ENCODE measurements around the gene PRTN3. TPM values are rescaled to one million over a fixed set of nuclear protein-coding genes. Genes with fewer than 3 reads are reported as not detected.

Gene PRTN3
- total RNA-seq, 1 experiment from 2014 or later = 2.7 TPM

DNA sequence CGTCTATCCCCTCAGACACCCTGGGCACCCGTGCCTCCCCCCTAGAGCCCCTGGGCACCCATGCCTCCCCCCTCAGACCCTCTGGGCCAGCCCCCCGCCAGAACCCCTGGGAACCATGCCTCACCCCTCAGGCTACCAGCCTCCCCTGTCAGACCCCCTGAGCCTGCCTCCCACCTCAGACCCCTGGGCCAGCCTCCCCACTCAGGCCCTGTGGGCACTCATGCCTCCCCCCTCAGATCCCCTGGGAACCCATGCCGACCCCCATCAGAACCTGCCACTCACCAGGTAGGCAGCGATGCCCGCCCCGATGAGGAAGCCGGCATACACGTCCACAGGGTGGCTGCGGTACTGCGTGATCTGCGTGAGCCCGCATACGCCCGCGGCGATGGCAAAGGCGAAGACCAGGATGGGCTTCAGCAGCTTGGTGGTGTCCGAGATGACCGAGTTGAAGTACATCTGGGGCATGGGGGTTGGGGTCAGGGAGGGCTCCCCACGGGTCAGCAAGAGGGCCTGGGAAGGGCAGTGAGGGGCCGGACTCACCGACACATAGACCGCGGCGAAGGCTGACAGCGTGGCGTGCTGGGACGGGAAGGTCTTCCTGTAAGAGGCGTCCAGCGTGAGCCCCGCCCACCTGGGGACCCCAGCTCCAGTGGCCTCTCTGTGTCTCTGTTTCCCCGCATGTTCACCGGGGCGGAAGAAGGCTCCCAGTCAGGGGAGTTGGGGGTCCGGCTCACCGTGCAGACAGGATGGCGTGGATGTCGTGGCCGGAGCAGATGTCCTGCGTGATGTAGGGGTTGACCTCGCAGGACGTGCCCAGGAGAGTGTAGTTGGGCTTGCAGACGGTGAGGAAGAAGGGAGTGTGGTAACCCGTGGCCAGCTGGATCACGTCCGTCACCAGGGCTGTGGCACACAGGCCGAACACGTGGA is 26.4 kb upstream of the PRTN3 start:
- Histone ChIP-seq H3K79me2 (ENCODE audit: insufficient read depth, low read length) (peaks cover 21% of the 10 kb centered on the region), H3K9ac (ENCODE audit: low read length) (no peak overlapping the region), H2AFZ (ENCODE audit: low read depth, low read length, poor library complexity, severe bottlenecking) (no peak overlapping the region), H3K4me2 (ENCODE audit: low read length) (no peak overlapping the region), H3K36me3 (ENCODE audit: control insufficient read depth in 1 of 2, insufficient read depth in 2 of 2, low read length in 2 of 2) (peaks cover 15 to 21% of the 10 kb centered on the region in 2 experiments; a peak in 3 of 4 replicates), H3K27me3 (ENCODE audit: insufficient read depth, low read length) (no peaks in the 10 kb centered on the region), H3K9me3 (ENCODE audit: control insufficient read depth in 1 of 2, insufficient read depth in 1 of 2, low read depth in 1 of 2, low read length in 2 of 2) (no peaks in the 10 kb centered on the region), H4K20me1 (ENCODE audit: insufficient read depth) (peaks cover 8% of the 10 kb centered on the region; the same call in 1 of the 2 replicates), H3K27ac (ENCODE audit: low read depth, low read length) (no peak overlapping the region), H3K4me3 (replicated peaks in 1 of 2; ENCODE audit: low read depth in 1 of 2, low read length in 2 of 2) (no peak overlapping the region), H3K9me2 (ENCODE audit: insufficient read depth) (no peaks in the 10 kb centered on the region), H3K4me1 (ENCODE audit: control insufficient read depth in 1 of 2, insufficient read depth in 2 of 2, low read length in 2 of 2) (no peaks in the 10 kb centered on the region)
- RAD21 ChIA-PET (ENCODE audit: low non-redundant PET in 1 of 2, low total read pairs in 2 of 2, uncharacterized antibody in 2 of 2, unreplicated experiment in 2 of 2) = no interaction called here
- BruUV-seq (replicated peaks) = no TSS peak
- intact Hi-C loops (cut with micrococcal nuclease) = no loop called here
- CTCF ChIA-PET = no interaction called here
- TF ChIP-seq YY1 (IDR thresholded peaks at IDR 0.05; ENCODE audit: extremely low read depth, insufficient replicate concordance, low read depth, low read length) (no peak), SRF (IDR thresholded peaks at IDR 0.05; ENCODE audit: low read depth) (no peak), SIN3A (IDR thresholded peaks at IDR 0.05; ENCODE audit: low read depth) (no peak), CBX3 (IDR thresholded peaks at IDR 0.05; ENCODE audit: low read depth) (no peak), FOSL1 (IDR thresholded peaks at IDR 0.05; ENCODE audit: low read depth) (no peak), ELF1 (IDR thresholded peaks at IDR 0.05; ENCODE audit: borderline replicate concordance, low read depth) (no peak), EZH2phosphoT487 (IDR thresholded peaks at IDR 0.05; ENCODE audit: borderline replicate concordance) (no peak), RAD21 (IDR thresholded peaks at IDR 0.05; ENCODE audit: low read depth) (no peak), POLR2A (IDR thresholded peaks at IDR 0.05; ENCODE audit: borderline replicate concordance, extremely low read depth, insufficient read depth, insufficient read length) (no peak), MAX (IDR thresholded peaks at IDR 0.05) (no peak), CEBPB (IDR thresholded peaks at IDR 0.05; ENCODE audit: low read depth) (no peak), JUND (IDR thresholded peaks at IDR 0.05) (no peak), ZNF274 (IDR thresholded peaks at IDR 0.05; ENCODE audit: low read depth, low read length) (no peak), ZFX (IDR thresholded peaks at IDR 0.05) (no peak), POLR2AphosphoS5 (IDR thresholded peaks at IDR 0.05; ENCODE audit: low read depth, low read length) (no peak)
- TF ChIP-seq, protein P1, sequence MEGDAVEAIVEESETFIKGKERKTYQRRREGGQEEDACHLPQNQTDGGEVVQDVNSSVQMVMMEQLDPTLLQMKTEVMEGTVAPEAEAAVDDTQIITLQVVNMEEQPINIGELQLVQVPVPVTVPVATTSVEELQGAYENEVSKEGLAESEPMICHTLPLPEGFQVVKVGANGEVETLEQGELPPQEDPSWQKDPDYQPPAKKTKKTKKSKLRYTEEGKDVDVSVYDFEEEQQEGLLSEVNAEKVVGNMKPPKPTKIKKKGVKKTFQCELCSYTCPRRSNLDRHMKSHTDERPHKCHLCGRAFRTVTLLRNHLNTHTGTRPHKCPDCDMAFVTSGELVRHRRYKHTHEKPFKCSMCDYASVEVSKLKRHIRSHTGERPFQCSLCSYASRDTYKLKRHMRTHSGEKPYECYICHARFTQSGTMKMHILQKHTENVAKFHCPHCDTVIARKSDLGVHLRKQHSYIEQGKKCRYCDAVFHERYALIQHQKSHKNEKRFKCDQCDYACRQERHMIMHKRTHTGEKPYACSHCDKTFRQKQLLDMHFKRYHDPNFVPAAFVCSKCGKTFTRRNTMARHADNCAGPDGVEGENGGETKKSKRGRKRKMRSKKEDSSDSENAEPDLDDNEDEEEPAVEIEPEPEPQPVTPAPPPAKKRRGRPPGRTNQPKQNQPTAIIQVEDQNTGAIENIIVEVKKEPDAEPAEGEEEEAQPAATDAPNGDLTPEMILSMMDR (IDR thresholded peaks at IDR 0.05 in 2 of 3, conservative IDR thresholded peaks at IDR 0.05 in 1 of 3; ENCODE audit: borderline replicate concordance in 1 of 3, insufficient read depth in 1 of 3, low read depth in 2 of 3, low read length in 2 of 3) = no peak
- ATAC-seq (peak; percentile 10), DNase-seq (ENCODE audit: low read depth, low spot score) (no peak)
- POLR2A ChIA-PET = no interaction called here

All from HCT116 (cell line).